ENCODE data around the gene ADAMTS8.

ADAMTS8 gene

DNA sequence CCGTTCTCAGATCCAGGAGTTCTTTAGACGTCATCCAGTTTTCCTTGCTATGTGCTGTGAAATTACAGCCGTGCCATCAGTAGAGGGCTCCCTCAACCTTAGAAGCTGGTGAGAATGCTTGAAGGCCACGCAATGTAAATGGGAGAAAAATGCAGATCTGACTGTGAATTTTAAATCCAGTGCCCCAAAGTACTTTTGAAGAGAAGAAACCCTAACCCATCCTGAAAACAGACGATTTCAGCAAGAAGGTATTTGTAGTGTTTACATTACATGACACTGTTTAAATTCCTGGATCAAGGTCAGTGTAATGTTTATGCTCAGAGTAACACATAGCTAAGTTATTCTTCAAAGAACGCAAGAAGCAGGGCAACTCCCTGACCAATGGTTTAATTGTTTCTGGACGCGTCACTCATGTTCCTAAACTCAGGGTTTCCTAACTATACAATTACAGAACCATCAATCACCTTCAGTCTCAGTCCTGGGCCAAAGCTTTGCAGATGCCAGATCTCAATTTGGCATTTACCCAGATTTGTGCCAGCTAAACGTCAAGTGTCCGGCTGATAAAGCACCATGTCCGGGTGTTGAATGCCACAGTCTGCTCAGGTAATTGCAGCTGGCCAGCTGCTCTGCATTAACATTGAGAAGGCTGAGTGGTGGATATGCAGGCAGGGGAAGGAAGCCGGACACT, 38.2 kb downstream of the ADAMTS8 start:
- no peak for DNase-seq

GRCh38 chr11:130389335-130389935, 39.0 kb downstream of the ADAMTS8 start:
- no peak for DNase-seq

GRCh38 chr11:130388607-130389205, 39.7 kb downstream of the ADAMTS8 start:
- no peak for DNase-seq

GRCh38 chr11:130386056-130386455, 42.4 kb downstream of the ADAMTS8 start:
- no peak for DNase-seq

GRCh38 chr11:130383344-130384211, 44.8 kb downstream of the ADAMTS8 start:
- DNase-seq, result no peak

DNA sequence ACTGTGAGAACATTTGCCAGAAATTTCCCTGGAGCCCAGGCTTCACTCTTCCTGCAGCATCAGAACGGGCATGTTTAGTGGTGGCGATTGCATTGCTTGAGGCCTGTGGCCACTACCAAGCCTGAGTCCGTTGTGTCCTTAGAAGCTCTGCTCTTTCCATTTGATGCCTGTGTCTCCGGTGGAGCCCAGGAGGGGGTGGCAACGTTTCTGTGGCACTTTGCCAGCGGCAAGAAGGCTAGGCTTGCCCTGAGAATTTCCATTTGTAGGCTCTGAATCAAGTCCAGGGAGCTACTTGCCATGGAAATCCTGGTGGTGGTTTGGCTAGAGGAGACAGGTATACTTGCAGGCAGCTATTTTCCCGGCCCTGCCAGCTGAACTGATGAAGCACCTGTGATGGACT, 47.1 kb downstream of the ADAMTS8 start:
- DNase-seq, result no peak

DNA sequence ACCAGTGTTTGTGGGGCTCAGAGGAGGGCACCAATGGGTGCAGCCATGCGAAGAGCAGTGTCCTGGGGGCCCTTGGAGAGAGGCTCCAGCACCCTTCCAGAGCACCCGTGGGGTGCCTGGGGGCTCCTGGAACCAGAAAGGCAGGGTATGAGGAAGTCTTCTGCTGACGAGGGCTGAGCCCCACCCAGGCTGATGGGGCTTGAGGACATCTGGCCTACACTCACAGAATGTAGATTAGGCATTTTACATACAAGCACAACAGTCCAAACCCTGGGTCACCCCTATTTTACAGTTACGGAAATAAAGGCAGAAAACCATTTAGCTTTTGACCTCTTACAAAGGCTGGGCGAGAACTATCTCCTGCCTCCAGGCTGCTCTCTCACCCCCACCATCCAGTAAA, 47.6 kb downstream of the ADAMTS8 start:
- DNase-seq, result no peak

GRCh38 chr11:130379276-130379675, 49.1 kb downstream of the ADAMTS8 start:
- DNase-seq, result no peak

- no peak for DNase-seq
Measured at GRCh38 chr11:130370845-130371590, 57.4 kb downstream of the ADAMTS8 start.

DNA sequence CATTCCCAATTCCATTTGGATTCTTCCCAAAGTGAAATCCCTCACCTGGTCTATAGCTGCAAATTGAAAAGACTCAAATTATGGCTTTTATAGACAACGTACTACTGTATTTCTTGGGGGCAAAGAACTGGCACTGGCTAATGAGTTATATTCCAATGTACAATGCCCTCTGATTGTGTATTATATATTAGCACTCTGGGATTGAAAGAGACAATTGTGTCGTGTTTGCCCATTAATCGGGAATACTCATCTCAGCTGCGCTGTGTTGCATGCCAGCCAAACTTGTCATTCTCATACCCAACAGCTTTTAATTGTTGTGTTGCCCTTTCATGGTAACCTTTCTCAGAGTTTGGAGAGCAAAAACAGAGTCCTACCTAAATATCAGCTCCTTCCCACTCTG, 58.7 kb downstream of the ADAMTS8 start:
- DNase-seq, result no peak

DNA sequence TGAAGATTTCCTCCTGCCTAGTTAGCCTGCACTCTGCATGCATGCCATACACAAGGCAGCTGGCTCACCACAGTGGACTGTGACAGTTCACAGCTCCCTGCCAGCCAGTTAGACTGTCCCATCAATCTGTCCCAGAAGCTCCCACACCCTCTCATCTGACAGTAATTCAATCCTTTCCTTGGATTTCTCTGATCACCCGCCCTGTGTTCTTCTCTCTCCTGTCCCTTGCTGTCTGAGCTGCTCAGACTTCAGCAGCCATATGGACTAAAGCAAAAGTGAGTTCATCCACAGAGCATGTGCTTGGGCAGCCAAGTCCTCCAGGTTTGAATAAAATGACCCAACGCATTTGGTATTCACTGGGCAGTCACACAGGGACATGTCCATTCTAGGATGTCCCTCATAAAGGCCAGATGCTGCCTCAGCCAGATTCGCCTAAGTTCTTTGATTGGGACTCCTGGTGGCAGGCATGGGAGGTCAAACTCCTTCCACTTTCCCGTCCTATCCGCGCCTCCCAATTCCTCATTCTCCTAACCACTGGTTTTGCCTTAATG, 59.2 kb downstream of the ADAMTS8 start:
- no peak for DNase-seq

DNA sequence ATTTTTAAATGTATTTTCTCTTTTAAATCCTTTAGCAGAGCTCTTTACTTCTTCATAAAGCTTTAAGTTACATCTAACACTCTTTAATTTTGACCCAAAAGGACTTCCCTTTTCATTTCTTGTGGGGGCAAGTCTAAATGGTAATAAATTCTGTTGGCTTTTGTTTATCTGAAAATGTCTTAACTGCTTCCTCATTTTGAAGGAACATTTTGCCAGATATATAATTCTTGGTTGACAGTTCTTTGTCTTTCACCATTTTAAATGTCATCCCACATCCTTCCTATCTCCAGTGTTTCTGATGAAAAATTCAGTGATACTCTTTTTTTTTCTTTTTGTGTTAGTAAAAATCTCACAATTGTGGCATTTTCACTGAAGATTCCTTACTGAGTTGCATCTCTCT, 69.0 kb downstream of the ADAMTS8 start:
- no peak for DNase-seq

DNA sequence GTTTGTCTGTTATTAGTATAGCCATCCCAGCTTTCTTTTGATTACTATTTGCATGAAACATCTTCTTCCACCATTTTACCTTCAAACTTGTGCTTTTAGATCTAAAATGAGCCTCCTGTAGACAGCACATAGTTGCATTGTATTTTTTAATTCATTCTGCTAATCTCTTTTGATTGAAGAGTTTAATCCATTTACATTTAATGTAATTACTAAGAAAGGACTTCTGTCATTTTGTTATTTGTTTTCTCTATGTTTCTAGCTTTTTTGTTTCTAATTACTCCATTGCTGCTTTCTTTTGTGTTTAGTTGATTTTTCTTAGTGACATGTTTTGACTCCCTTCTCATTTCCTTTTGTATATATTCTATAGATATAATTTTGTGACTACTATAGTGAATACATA, 70.0 kb downstream of the ADAMTS8 start:
- no peak for DNase-seq
